ENCODE results near the gene HIRA. TPM values are rescaled to one million over a fixed set of nuclear protein-coding genes. Genes with fewer than 3 reads are reported as not detected.

Gene HIRA
- polyA plus RNA-seq, 1 donor from 2014 or later = 38.1 TPM

GRCh38 chr22:19464546-19464945, 33.0 kb upstream of the HIRA start:
- Histone ChIP-seq H3K9me3 (ENCODE audit: low read length) (no peaks in the 10 kb centered on the region), H4K20me1 (ENCODE audit: insufficient read depth) (no peaks in the 10 kb centered on the region), H3K9ac (ENCODE audit: low read length) (no peak overlapping the region), H2AFZ (ENCODE audit: low read depth, low read length) (no peak overlapping the region), H3K9me2 (ENCODE audit: insufficient read depth, low read length) (no peaks in the 10 kb centered on the region), H3K27me3 (ENCODE audit: insufficient read depth, low read depth, low read length) (no peaks in the 10 kb centered on the region), H3K4me3 (ENCODE audit: low read length) (no peak overlapping the region), H3K36me3 (ENCODE audit: insufficient read depth, low read length) (no peaks in the 10 kb centered on the region), H3K4me2 (ENCODE audit: low read length) (no peak overlapping the region), H3K27ac (ENCODE audit: low read length) (no peak overlapping the region), H3K79me2 (replicated peaks; ENCODE audit: insufficient read depth, low read length) (no peaks in the 10 kb centered on the region), H3F3A (ENCODE audit: insufficient read depth, low read length, poor library complexity, severe bottlenecking) (no peaks in the 10 kb centered on the region)
- TF ChIP-seq EZH2 (IDR thresholded peaks at IDR 0.05; ENCODE audit: borderline replicate concordance, insufficient read depth, low read length, poor library complexity, severe bottlenecking) (no peak), SMC3 (conservative IDR thresholded peaks at IDR 0.05; ENCODE audit: poor library complexity) (no peak), CTCF (IDR thresholded peaks at IDR 0.05; ENCODE audit: poor library complexity, severe bottlenecking) (no peak), EP300 (conservative IDR thresholded peaks at IDR 0.05; ENCODE audit: poor library complexity, severe bottlenecking) (no peak), RAD21 (conservative IDR thresholded peaks at IDR 0.05) (no peak), TAF1 (IDR thresholded peaks at IDR 0.05; ENCODE audit: low read depth) (no peak), REST (IDR thresholded peaks at IDR 0.05; ENCODE audit: borderline replicate concordance) (no peak)

- H3K9me2 ChIP-seq (ENCODE audit: insufficient read depth, low read length) = no peaks in the 10 kb centered on the region
Measured at GRCh38 chr22:19463491-19464469, 32.2 kb upstream of the HIRA start.

More at GRCh38 chr22:19463491-19464469, 32.2 kb upstream of the HIRA start:
- no peak overlapping the region for H3K27ac ChIP-seq (ENCODE audit: low read length)
- TF ChIP-seq EP300 (conservative IDR thresholded peaks at IDR 0.05; ENCODE audit: poor library complexity, severe bottlenecking) (no peak), EZH2 (IDR thresholded peaks at IDR 0.05; ENCODE audit: borderline replicate concordance, insufficient read depth, low read length, poor library complexity, severe bottlenecking) (no peak), MXI1 (conservative IDR thresholded peaks at IDR 0.05; ENCODE audit: poor library complexity, severe bottlenecking) (no peak), RAD21 (conservative IDR thresholded peaks at IDR 0.05) (no peak), POLR2AphosphoS5 (IDR thresholded peaks at IDR 0.05) (no peak), REST (IDR thresholded peaks at IDR 0.05; ENCODE audit: borderline replicate concordance) (no peak), SMC3 (conservative IDR thresholded peaks at IDR 0.05; ENCODE audit: poor library complexity) (no peak), TAF1 (IDR thresholded peaks at IDR 0.05; ENCODE audit: low read depth) (no peak), CTCF (IDR thresholded peaks at IDR 0.05; ENCODE audit: poor library complexity, severe bottlenecking) (no peak)
- H4K20me1 ChIP-seq (ENCODE audit: insufficient read depth) = no peaks in the 10 kb centered on the region
- no peaks in the 10 kb centered on the region for H3K36me3 ChIP-seq (ENCODE audit: insufficient read depth, low read length)
- no peak overlapping the region for H3K9ac ChIP-seq (ENCODE audit: low read length)
- H3K27me3 ChIP-seq (ENCODE audit: insufficient read depth, low read depth, low read length) = no peaks in the 10 kb centered on the region
- H3K79me2 ChIP-seq (replicated peaks; ENCODE audit: insufficient read depth, low read length) = no peaks in the 10 kb centered on the region
- H2AFZ ChIP-seq (ENCODE audit: low read depth, low read length) = no peak overlapping the region
- H3K9me3 ChIP-seq (ENCODE audit: low read length) = no peaks in the 10 kb centered on the region
- H3K4me3 ChIP-seq (ENCODE audit: low read length) = no peak overlapping the region
- H3F3A ChIP-seq (ENCODE audit: insufficient read depth, low read length, poor library complexity, severe bottlenecking) = no peaks in the 10 kb centered on the region
- H3K4me2 ChIP-seq (ENCODE audit: low read length) = no peak overlapping the region

All from neural cell (in vitro differentiated cells).